ENCODE results near the gene ZBTB7B.

The ZBTB7B gene

GRCh38 chr1:155009742-155010141, 7.1 kb downstream of the ZBTB7B start:
- TF ChIP-seq FOXP2 (optimal IDR thresholded peaks at IDR 0.05; ENCODE audit: borderline replicate concordance, extremely low read depth, extremely low read length, insufficient read depth) (no peak), SIN3A (IDR thresholded peaks at IDR 0.05; ENCODE audit: borderline replicate concordance, insufficient read depth, low read length) (no peak), POLR2AphosphoS5 (IDR thresholded peaks at IDR 0.05; ENCODE audit: low read depth, low read length) (no peak), REST (IDR thresholded peaks at IDR 0.05; ENCODE audit: insufficient read depth in 1 of 2, low read depth in 2 of 2, low read length in 2 of 2) (no peak), TAF1 (IDR thresholded peaks at IDR 0.05; ENCODE audit: borderline replicate concordance, insufficient read depth, low read length) (no peak)

- TF ChIP-seq POLR2AphosphoS5 (IDR thresholded peaks at IDR 0.05; ENCODE audit: low read depth, low read length) = no peak
- TF ChIP-seq REST (IDR thresholded peaks at IDR 0.05; ENCODE audit: insufficient read depth in 1 of 2, low read depth in 2 of 2, low read length in 2 of 2) = no peak
- no peak for TF ChIP-seq TAF1 (IDR thresholded peaks at IDR 0.05; ENCODE audit: borderline replicate concordance, insufficient read depth, low read length)
- TF ChIP-seq SIN3A (IDR thresholded peaks at IDR 0.05; ENCODE audit: borderline replicate concordance, insufficient read depth, low read length) = no peak
- no peak for TF ChIP-seq FOXP2 (optimal IDR thresholded peaks at IDR 0.05; ENCODE audit: borderline replicate concordance, extremely low read depth, extremely low read length, insufficient read depth)
Measured at GRCh38 chr1:155010211-155010918, 7.8 kb downstream of the ZBTB7B start.

- TF ChIP-seq REST (IDR thresholded peaks at IDR 0.05; ENCODE audit: insufficient read depth in 1 of 2, low read depth in 2 of 2, low read length in 2 of 2) (no peak), TAF1 (IDR thresholded peaks at IDR 0.05; ENCODE audit: borderline replicate concordance, insufficient read depth, low read length) (no peak), POLR2AphosphoS5 (IDR thresholded peaks at IDR 0.05; ENCODE audit: low read depth, low read length) (no peak), FOXP2 (optimal IDR thresholded peaks at IDR 0.05; ENCODE audit: borderline replicate concordance, extremely low read depth, extremely low read length, insufficient read depth) (no peak), SIN3A (IDR thresholded peaks at IDR 0.05; ENCODE audit: borderline replicate concordance, insufficient read depth, low read length) (no peak)
Measured at GRCh38 chr1:155011004-155011416, 8.4 kb downstream of the ZBTB7B start.

GRCh38 chr1:155011437-155012025, 8.9 kb downstream of the ZBTB7B start:
- TF ChIP-seq REST (IDR thresholded peaks at IDR 0.05; ENCODE audit: insufficient read depth in 1 of 2, low read depth in 2 of 2, low read length in 2 of 2) (no peak), POLR2AphosphoS5 (IDR thresholded peaks at IDR 0.05; ENCODE audit: low read depth, low read length) (no peak), TAF1 (IDR thresholded peaks at IDR 0.05; ENCODE audit: borderline replicate concordance, insufficient read depth, low read length) (no peak), SIN3A (IDR thresholded peaks at IDR 0.05; ENCODE audit: borderline replicate concordance, insufficient read depth, low read length) (no peak), FOXP2 (optimal IDR thresholded peaks at IDR 0.05; ENCODE audit: borderline replicate concordance, extremely low read depth, extremely low read length, insufficient read depth) (no peak)
